Spleen (tissue), 11 donors: ENCODE measurements around the gene AK9. TPM values are rescaled to one million over a fixed set of nuclear protein-coding genes. Genes with fewer than 3 reads are reported as not detected.
A peak's percentile ranks its signal among the peaks of the same experiment; 100 is the strongest.

Source experiments
- DNase-seq: peaks from one replicate; pipeline ENCODE4 v3.0.0-alpha.2; 2020
- H3K27ac ChIP-seq, 8 donors: fragments of 200-600 bp; sonication (generic) in 7 of 8; 1 replicate in 4 of 8; 2 replicates in 4 of 8; pipeline versions ENCODE4 v1.5.0 to v1.8.0; 2016 to 2021; ENCODE audit warnings: inconsistent platforms in 4 of 8, mild to moderate bottlenecking in 4 of 8, moderate library complexity in 1 of 8
- H3K27me3 ChIP-seq, 7 donors: fragments of 200-600 bp; sonication (generic) in 6 of 7; replicated peaks in 1 of 7; 1 replicate in 4 of 7; 2 replicates in 3 of 7; pipeline versions ENCODE4 v1.5.0 to v1.8.0; 2016 to 2021; ENCODE audit warnings: inconsistent platforms in 3 of 7, mild to moderate bottlenecking in 1 of 7
- H3K36me3 ChIP-seq, 6 donors: fragments of 200-600 bp; sonication (generic) in 5 of 6; 1 replicate in 4 of 6; 2 replicates in 2 of 6; pipeline versions ENCODE4 v1.5.0 to v1.8.0; 2016 to 2021; ENCODE audit warnings: inconsistent platforms in 2 of 6
- H3K4me1 ChIP-seq, 6 donors: fragments of 200-600 bp; sonication (generic) in 5 of 6; 1 replicate in 3 of 6; 2 replicates in 3 of 6; pipeline versions ENCODE4 v1.5.0 to v1.8.0; 2016 to 2021; ENCODE audit warnings: inconsistent platforms in 3 of 6
- H3K4me3 ChIP-seq, 8 donors: fragments of 200-600 bp; sonication (generic) in 7 of 8; 1 replicate in 4 of 8; 2 replicates in 4 of 8; pipeline versions ENCODE4 v1.5.0 to v1.8.0; 2016 to 2021; ENCODE audit warnings: inconsistent platforms in 4 of 8, mild to moderate bottlenecking in 4 of 8, moderate library complexity in 2 of 8
- H3K9me3 ChIP-seq, 8 donors: fragments of 200-600 bp; sonication (generic) in 7 of 8; 1 replicate in 4 of 8; 2 replicates in 4 of 8; pipeline versions ENCODE4 v1.5.0 to v1.8.0; 2016 to 2021; ENCODE audit warnings: inconsistent platforms in 4 of 8
- CTCF ChIP-seq, 11 experiments: fragments of 200-600 bp in 7 of 11; fragments of 450-650 bp in 4 of 11; sonication (generic) in 4 of 11; IDR thresholded peaks in 8 of 11; conservative IDR thresholded peaks in 3 of 11; 1 replicate in 7 of 11; 2 replicates in 4 of 11; pipeline versions ENCODE4 v1.4.0 to v1.8.0; 2016 to 2021; ENCODE audit warnings: antibody characterized with exemption in 11 of 11, inconsistent platforms in 4 of 11, mild to moderate bottlenecking in 1 of 11
- POLR2A ChIP-seq, 3 donors: fragments of 450-650 bp; IDR thresholded peaks; one replicate each; pipeline ENCODE4 v1.5.1; 2017; ENCODE audit warnings: antibody characterized with exemption in 3 of 3, mild to moderate bottlenecking in 1 of 3
- POLR2AphosphoS5 ChIP-seq, 3 donors: sonication (generic); formaldehyde crosslinking; IDR thresholded peaks; one replicate each; pipeline ENCODE4 v1.5.1; 2017; ENCODE audit warnings: antibody characterized with exemption in 3 of 3
- WGBS, 5 donors: extraction: QIAGEN DNeasy Blood & Tissue Kit in 3 of 5; methylation state at CpG; one replicate each; pipeline versions ENCODE4 v1.1.5 to v1.1.7; 2013 to 2018; 5-methylcytosine and 5-hydroxymethylcytosine counted together
- intact Hi-C: fragments of 100-400 bp; cut with DNase I; formaldehyde crosslinking; loops from one replicate; pipeline ENCODE4 v1.15.0; 2023; ENCODE audit warnings: low total_unique reads
- polyA plus RNA-seq, 3 donors: library from polyadenylated mRNA; stranded (reverse); fragments of 200-250 nt; gene quantifications; one replicate each; pipeline ENCODE4 v1.2.1, GENCODE V29; 2013
- total RNA-seq, 7 donors: library from RNA; depleted of rRNA in 3 of 7; stranded (reverse); fragments of >200 nt in 3 of 7; fragmentation: NEBNext Ultra II Directional in 4 of 7; extraction: Animal tissue kit (Norgen Biotek cat#: 25700) in 4 of 7; gene quantifications; one replicate each; pipeline versions ENCODE4 v1.1.0 to v1.2.1, GENCODE V29; 2016 to 2021
- donor health status: healthy with polysubstance abuse.
- donor health status: DM: no; HTN: no; CAD: no; lungs with moderate emphysema.
- donor health status: DM: no; HTN: no; CAD: no.
- donor health status: Bipolar disorder and iron deficiency.
- donor health status: healthy.
- donor health status: DM: no; HTN: no; CAD: no.
- donor health status: DM: yes; HTN: yes; CAD: no.

Gene AK9
- total and polyA plus RNA-seq, 10 donors, result 3.8 to 24.9 (median 11.5) TPM

- 76 to 91% (median 82%) methylated on average over 3 of the region's 3 CpGs for WGBS, 5 donors
- TF ChIP-seq CTCF (IDR thresholded peaks at IDR 0.05 in 8 of 11, conservative IDR thresholded peaks at IDR 0.05 in 3 of 11), result no peak
- no peak overlapping the region for H3K4me3 ChIP-seq
- H3K27ac ChIP-seq, result peak overlapping the region in 3 of 8 donors; percentile 15 to 59 (median 32)
- DNase-seq, result no peak
- peaks cover 0 to 81% (median 17%) of the 10 kb centered on the region in 6 donors for H3K36me3 ChIP-seq
- peaks cover 0 to 6% (median 4%) of the 10 kb centered on the region in 8 donors for H3K9me3 ChIP-seq
- intact Hi-C loops, result no loop called here
- H3K27me3 ChIP-seq, result no peaks in the 10 kb centered on the region
- H3K4me1 ChIP-seq, result peaks cover 0 to 12% (median 0%) of the 10 kb centered on the region in 6 donors
Measured at GRCh38 chr6:109722011-109722410, 31.0 kb upstream of the AK9 start.

- Histone ChIP-seq H3K36me3 (peaks cover 0 to 94% (median 28%) of the 10 kb centered on the region in 6 donors), H3K9me3 (peaks cover 0 to 4% (median 3%) of the 10 kb centered on the region in 8 donors), H3K4me1 (peaks cover 0 to 12% (median 0%) of the 10 kb centered on the region in 6 donors), H3K27ac (no peak overlapping the region), H3K4me3 (no peak overlapping the region), H3K27me3 (no peaks in the 10 kb centered on the region)
- WGBS, 5 donors, result 86 to 98% (median 94%) methylated on average over 3 of the region's 3 CpGs
- no peak for DNase-seq
- TF ChIP-seq CTCF (IDR thresholded peaks at IDR 0.05 in 8 of 11, conservative IDR thresholded peaks at IDR 0.05 in 3 of 11), result no peak
- TF ChIP-seq POLR2AphosphoS5 (IDR thresholded peaks at IDR 0.05), result no peak
- TF ChIP-seq POLR2A (IDR thresholded peaks at IDR 0.05), result no peak
- intact Hi-C loops, result no loop called here
Measured at GRCh38 chr6:109720311-109720710, 29.3 kb upstream of the AK9 start.

GRCh38 chr6:109718991-109719390 is 28.0 kb upstream of the AK9 start:
- intact Hi-C loops, result no loop called here
- Histone ChIP-seq H3K27ac (no peak overlapping the region), H3K36me3 (peaks cover 0 to 90% (median 26%) of the 10 kb centered on the region in 6 donors), H3K4me3 (no peak overlapping the region), H3K9me3 (no peaks in the 10 kb centered on the region), H3K4me1 (peaks cover 0 to 12% (median 0%) of the 10 kb centered on the region in 6 donors), H3K27me3 (no peaks in the 10 kb centered on the region)
- TF ChIP-seq POLR2A (IDR thresholded peaks at IDR 0.05) (no peak), POLR2AphosphoS5 (IDR thresholded peaks at IDR 0.05) (no peak), CTCF (IDR thresholded peaks at IDR 0.05 in 8 of 11, conservative IDR thresholded peaks at IDR 0.05 in 3 of 11) (no peak)
- 89 to 100% (median 97%) methylated on average over 5 of the region's 5 CpGs for WGBS, 5 donors
- no peak for DNase-seq

GRCh38 chr6:109717971-109718370 is 27.0 kb upstream of the AK9 start:
- intact Hi-C loops, result no loop called here
- H3K4me3 ChIP-seq, result no peak overlapping the region
- DNase-seq, result no peak
- no peaks in the 10 kb centered on the region for H3K27me3 ChIP-seq
- peaks cover 0 to 80% (median 26%) of the 10 kb centered on the region in 6 donors for H3K36me3 ChIP-seq
- peaks cover 0 to 12% (median 0%) of the 10 kb centered on the region in 6 donors for H3K4me1 ChIP-seq
- WGBS, 5 donors, result 61 to 85% (median 67%) methylated on average over 2 of the region's 2 CpGs
- TF ChIP-seq POLR2AphosphoS5 (IDR thresholded peaks at IDR 0.05) (no peak), CTCF (IDR thresholded peaks at IDR 0.05 in 8 of 11, conservative IDR thresholded peaks at IDR 0.05 in 3 of 11) (no peak), POLR2A (IDR thresholded peaks at IDR 0.05) (no peak)
- peak overlapping the region in 1 of 8 donors; percentile 35 for H3K27ac ChIP-seq
- no peaks in the 10 kb centered on the region for H3K9me3 ChIP-seq
